ENCODE data around the gene CD82. TPM values are rescaled to one million over a fixed set of nuclear protein-coding genes. Genes with fewer than 3 reads are reported as not detected.

The CD82 gene
- total RNA-seq, 4 donors from 2014 or later = 8.9 to 30.6 (median 20.3) TPM

DNA sequence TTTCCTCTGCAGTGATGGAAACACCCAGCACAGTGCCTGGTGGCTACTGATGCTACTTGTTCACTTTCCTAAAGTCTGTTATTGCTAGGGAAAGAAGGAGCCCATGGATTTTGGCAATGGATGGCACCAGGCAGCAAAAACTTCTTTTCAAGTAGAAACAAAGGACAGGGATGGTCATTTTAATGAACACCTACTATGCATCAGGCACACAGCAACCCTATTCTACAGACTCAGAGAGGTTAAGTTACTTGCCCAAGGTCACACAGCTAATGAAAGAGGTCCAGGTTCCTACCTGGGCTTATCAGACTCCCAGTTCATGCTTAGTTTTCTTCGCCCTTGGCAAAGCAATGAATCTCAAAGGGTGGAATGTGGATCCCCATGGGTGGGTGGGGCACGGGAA lies 36.9 kb upstream of the CD82 start:
- ATAC-seq (ENCODE audit: low FRiP score) = no peak
- TF ChIP-seq, protein P1, sequence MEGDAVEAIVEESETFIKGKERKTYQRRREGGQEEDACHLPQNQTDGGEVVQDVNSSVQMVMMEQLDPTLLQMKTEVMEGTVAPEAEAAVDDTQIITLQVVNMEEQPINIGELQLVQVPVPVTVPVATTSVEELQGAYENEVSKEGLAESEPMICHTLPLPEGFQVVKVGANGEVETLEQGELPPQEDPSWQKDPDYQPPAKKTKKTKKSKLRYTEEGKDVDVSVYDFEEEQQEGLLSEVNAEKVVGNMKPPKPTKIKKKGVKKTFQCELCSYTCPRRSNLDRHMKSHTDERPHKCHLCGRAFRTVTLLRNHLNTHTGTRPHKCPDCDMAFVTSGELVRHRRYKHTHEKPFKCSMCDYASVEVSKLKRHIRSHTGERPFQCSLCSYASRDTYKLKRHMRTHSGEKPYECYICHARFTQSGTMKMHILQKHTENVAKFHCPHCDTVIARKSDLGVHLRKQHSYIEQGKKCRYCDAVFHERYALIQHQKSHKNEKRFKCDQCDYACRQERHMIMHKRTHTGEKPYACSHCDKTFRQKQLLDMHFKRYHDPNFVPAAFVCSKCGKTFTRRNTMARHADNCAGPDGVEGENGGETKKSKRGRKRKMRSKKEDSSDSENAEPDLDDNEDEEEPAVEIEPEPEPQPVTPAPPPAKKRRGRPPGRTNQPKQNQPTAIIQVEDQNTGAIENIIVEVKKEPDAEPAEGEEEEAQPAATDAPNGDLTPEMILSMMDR (IDR thresholded peaks at IDR 0.05) = no peak
- DNase-seq (ENCODE audit: low spot score) = no peak

GRCh38 chr11:44529895-44530412 lies 35.5 kb upstream of the CD82 start:
- ATAC-seq (ENCODE audit: low FRiP score) (no peak), DNase-seq (ENCODE audit: low spot score) (no peak)
- TF ChIP-seq, protein P1 (IDR thresholded peaks at IDR 0.05) = no peak

- peak; percentile 59 for ATAC-seq (ENCODE audit: low FRiP score)
- TF ChIP-seq, protein P1 (IDR thresholded peaks at IDR 0.05) = no peak
- DNase-seq (ENCODE audit: low spot score) = no peak
These were observed 34.9 kb upstream of the CD82 start for GRCh38 chr11:44530413-44531115.

DNA sequence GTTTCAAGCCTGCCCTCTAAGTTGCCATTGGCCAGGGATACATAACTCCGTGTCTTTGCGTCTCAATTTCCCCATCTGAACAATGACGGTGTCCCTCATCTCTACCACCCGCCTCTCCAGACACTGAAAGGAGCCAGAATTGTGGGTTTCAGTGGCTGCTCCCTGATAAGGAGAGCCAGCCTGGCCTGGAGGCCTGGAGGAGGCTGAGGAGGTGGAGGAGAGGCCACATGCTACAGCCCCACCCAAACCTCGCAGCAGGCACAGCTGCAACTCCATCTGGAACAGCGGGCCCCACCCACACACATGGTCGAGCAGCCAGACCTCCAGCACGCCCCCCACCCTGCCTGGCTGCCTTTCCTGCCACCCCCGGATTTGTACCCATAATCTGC lies 34.4 kb upstream of the CD82 start:
- ATAC-seq (ENCODE audit: low FRiP score) (no peak), DNase-seq (ENCODE audit: low spot score) (no peak)
- TF ChIP-seq, protein P1 (IDR thresholded peaks at IDR 0.05) = no peak

GRCh38 chr11:44531636-44532035 lies 33.8 kb upstream of the CD82 start:
- TF ChIP-seq, protein P1 (IDR thresholded peaks at IDR 0.05) = no peak
- no peak for DNase-seq (ENCODE audit: low spot score)
- ATAC-seq (ENCODE audit: low FRiP score) = no peak

- ATAC-seq (ENCODE audit: low FRiP score) = no peak
- TF ChIP-seq, protein P1 (IDR thresholded peaks at IDR 0.05) = no peak
- no peak for DNase-seq (ENCODE audit: low spot score)
These were observed 32.7 kb upstream of the CD82 start for GRCh38 chr11:44532809-44533208.

Data from omental fat pad (tissue), 4 donors.